GM19240 (cell line): ENCODE results near the gene SLC9C2.
"Not testable (repeated sequence)": the region's sequence is repeated elsewhere in the genome, so short reads cannot be mapped to it uniquely, and the experiment has no call there.

Source experiments
- DNase-seq: peaks from one replicate; pipeline ENCODE4 v3.0.0; 2011; ENCODE audit warnings: low spot score; ENCODE audit not compliant: insufficient read length

Gene SLC9C2

GRCh38 chr1:173581383-173582079, 21.3 kb downstream of the SLC9C2 start:
- DNase-seq, result no peak

DNA sequence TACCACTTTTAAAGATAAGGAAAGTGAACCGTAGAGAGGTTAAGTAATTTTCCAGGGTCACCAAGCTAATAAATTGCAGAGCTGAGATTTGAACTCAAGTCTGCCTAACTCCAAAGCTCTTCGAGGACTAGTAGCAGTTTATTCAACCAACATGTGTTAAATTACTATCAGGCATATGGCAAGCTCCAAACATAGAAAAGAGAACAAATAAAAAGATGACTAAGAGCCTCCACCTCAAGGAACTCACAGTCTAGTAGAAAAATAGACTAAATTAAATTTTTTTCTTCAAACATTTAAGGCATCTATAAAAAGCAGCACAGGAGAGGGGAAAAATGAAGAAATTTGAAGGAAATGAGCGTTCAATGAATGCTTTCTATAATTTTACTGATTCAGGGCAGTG, 22.2 kb downstream of the SLC9C2 start:
- DNase-seq, result no peak

GRCh38 chr1:173580071-173580470, 22.8 kb downstream of the SLC9C2 start:
- no peak for DNase-seq

DNA sequence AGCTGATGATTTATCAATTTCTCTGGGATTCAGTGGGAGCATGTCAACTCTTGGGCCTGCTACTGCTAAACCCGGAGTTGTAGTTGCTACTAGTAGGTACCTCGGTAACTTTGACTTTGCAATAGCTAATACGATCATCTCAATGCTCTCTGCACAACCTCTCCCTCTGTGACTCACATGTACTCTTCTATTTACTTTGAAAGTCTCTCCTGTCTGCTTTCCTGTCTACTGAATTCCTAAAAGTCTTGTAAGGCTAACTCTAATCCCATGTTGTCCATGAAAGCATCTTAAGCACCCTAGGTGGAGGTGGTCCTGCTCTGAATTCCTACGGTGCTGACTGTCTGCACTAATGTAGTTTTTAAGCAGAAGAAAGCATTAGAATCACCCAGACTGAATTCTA, 29.3 kb downstream of the SLC9C2 start:
- no peak for DNase-seq

DNA sequence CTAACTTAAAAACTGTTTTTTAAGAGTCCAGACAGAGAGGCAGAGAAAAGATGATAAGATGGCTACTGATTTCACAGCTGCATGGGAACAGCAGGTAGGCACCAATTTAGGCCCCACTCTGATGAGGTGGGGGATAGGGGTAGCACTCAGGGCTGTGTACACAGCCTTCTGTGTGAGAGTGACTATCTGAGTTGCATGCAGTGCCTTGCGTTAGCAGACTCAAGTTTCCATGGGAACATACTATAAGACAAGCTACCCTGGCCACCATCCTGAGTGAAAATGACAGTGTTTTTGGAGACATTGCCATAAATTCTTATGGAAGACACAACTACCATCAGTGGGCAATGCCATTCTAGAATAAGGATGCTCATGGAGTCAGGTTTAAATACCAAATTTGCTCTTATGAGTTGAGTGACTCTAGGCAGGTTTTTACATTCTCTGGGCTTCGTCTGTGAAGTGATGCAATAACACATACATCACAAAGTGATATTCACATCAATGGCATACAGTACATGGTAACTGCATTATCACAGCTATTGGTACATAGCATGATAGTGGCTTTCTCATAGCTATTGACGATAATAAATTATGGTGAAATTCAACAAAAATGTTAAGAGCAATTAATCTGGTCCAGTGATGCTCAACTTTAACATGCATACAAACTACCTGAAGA, 30.5 kb downstream of the SLC9C2 start:
- DNase-seq, result no peak

- no peak for DNase-seq
These were observed 32.4 kb downstream of the SLC9C2 start for GRCh38 chr1:173570370-173571007.

DNA sequence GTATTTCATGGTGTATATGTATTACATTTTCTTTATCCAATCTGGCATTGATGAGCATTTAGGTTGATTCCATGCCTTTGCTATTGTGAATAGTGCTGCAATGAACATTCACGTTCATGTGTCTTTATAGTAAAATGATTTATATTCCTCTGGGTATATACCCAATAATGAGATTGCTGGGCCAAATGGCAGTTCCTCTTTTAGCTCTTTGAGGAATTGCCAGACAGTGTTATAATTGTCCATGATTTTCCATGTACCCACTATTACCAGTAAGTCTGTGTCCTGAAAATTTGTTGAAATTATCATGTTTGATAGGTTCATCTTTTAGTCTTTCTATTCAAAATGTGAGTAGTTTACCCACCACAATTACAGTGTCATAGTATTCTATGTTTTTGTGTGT, 34.4 kb downstream of the SLC9C2 start:
- no peak for DNase-seq

GRCh38 chr1:173563846-173564245, 39.0 kb downstream of the SLC9C2 start:
- DNase-seq, result not testable (repeated sequence)

DNA sequence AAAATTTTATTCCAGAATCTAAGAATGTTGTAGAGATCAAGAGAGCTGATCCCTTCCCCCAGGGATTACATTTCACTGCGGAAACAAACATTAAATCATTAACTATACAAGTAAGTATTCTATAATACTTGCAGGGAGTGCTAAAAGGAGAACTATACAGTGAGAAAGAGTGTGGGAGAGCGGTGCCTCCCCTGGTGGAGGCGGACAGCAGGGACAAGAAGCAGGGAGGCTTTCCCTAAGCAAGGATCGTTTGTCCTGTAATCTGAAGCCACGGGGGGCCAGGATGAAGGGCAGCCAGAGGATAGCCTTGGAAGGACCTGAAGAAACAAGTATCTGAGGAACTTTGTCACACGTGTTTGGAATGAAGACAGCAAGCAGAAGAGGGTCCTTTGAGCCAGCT, 40.1 kb downstream of the SLC9C2 start:
- DNase-seq, result no peak

- no peak for DNase-seq
These were observed 41.6 kb downstream of the SLC9C2 start for GRCh38 chr1:173561263-173561662.

DNA sequence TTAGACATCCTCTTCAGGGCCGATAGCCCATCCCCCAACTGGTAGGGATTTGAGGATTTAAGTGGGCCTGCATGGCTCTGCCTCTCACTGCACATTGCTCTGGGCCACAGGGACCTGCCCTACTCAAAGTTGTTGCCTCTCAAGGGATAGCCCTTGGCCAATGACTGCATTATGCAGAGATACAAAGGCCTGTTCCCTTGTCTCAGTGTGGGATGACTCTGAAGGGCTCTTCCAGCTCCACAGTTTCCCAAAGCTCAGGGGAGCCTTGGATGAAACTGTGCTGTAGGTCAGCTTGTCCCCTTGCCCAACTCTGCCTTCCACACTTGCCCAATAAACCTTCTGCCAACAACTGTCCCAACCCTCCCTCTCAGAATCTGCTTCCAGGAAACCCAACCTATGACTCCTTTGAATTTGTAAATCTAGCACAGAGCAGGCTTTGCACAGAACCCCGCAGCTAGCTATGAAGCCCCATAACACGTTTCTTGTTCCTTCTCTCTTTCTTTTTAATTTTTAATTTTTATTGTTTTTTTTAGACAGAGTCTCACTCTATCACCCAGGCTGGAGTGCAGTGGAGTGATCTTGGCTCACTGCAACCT, 42.5 kb downstream of the SLC9C2 start:
- no peak for DNase-seq

DNA sequence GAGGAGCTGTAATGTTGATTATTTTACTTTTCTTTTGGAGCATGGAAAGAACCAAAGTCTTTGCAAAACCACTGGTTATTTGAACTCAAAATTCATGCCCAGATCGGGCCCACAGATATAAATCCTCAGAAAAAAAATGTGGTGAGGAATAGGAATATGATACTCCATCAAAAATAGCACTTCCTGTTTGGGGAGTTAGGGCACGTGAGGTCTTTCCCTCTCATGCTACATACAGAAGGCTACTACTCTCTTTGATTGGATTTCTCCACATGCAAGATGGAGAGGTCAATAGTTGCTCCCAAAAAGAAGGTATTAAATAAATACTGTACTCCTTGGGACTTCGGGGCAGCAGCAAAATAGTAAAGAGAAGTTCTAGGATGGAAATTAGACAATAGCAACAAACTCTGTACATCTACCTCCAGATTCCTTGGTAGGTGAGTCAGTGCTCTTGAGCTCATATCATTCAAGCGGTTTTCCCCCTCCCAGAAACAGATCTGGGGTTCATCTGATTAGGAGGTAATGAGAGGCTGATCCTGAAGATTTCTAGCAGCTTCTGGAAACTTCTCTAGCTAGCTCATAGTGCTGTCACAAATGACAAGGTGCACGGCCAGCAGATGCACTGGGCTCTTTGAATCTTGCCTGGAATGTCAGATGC, 47.1 kb downstream of the SLC9C2 start:
- DNase-seq, result no peak

GRCh38 chr1:173554541-173555250, 48.2 kb downstream of the SLC9C2 start:
- no peak for DNase-seq

DNA sequence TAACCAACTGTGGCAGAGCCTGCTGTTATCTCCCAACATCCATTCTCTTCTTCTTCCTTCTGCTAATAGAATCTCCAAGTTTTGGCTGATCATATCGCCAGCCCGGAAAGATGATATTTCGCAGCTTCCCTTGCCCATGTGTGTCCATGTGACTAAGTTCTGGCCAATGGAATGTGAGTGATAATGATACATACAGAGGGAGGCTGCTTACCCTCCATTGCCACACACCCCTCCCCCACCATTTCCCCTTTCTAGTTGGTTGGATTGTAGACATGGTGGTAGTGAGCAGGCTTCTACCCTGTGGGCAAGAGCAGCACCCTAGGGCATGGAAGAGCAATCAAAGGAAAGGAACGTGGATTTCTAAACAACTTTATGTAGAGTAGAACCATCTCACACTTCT, 48.8 kb downstream of the SLC9C2 start:
- DNase-seq, result no peak

GRCh38 chr1:173553312-173553711, 49.6 kb downstream of the SLC9C2 start:
- DNase-seq, result no peak

DNA sequence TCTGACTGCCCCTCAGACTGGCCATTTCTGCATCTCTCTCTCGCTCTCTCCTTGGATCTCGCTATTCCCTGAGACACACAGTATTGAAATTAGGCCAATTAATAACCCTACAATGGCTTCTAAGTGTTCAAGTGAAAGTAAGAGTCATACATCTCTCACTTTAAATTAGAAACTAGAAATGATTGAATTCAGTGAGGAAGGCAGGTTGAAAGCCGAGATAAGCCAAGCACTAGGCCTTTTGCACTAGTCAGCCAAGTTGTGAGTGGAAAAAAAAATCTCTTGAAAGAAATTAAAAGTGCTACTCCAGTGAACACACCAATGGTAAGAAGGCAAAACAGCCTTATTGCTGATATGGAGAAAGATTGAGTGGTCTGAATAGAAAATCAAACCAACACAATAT, 51.2 kb downstream of the SLC9C2 start:
- DNase-seq, result no peak

DNA sequence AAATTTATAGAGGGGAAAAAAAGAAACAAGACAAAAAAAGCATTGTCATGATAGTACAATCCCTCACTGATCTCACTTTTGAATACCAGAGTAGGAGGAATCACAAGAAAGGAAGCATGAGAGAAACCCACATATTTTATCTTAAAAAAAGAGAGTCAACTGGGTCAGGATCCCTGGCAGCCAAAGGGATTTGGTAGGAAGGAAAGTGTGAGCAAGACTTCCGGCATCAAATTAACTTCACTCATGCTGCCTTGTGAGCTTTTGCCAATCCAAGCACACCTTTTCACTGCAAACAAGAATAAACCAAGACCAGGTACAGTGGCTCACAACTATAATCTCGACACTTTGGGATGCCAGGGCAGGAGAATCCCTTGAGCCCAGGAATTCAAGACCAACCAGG, 53.1 kb downstream of the SLC9C2 start:
- DNase-seq, result no peak

- no peak for DNase-seq
These were observed 57.2 kb downstream of the SLC9C2 start for GRCh38 chr1:173545688-173546087.

- no peak for DNase-seq
These were observed 66.6 kb downstream of the SLC9C2 start for GRCh38 chr1:173536223-173536622.

DNA sequence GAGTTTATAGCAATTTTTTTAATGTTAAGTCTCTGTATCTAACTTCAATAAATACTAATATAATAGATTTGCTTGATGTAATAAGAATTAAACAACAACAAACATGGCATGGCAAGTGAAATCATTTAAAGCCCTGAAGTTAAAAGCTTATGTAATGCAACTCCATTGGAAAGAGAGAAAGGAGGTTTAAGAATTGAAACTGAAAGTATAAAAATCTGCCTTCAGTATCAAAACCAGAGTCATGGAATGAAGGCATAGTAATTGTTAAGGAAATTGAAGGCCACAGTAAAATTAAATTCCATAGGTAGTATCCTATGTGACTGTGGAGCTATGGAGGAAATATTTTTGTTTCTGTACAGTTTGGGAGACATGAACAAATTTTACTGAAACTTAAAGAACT, 70.6 kb downstream of the SLC9C2 start:
- DNase-seq, result no peak
